CD14-positive monocyte (primary cell): ENCODE results near the gene C11orf97. TPM values are rescaled to one million over a fixed set of nuclear protein-coding genes. Genes with fewer than 3 reads are reported as not detected.

ENCODE experiments used
- DNase-seq, 3 donors: peaks; one replicate each; pipeline ENCODE4 v3.0.0-alpha.2; 2011 to 2022
- H2AFZ ChIP-seq: 2 replicates; pipeline ENCODE4 v1.6.0; 2012; ENCODE audit warnings: mild to moderate bottlenecking, low read depth, low read length, inconsistent platforms; ENCODE audit not compliant: insufficient read depth, poor library complexity, severe bottlenecking
- H3K27ac ChIP-seq, 2 donors: 1 replicate in 1 of 2; 2 replicates in 1 of 2; pipeline ENCODE4 v1.5.1; 2012 to 2013; ENCODE audit warnings: low read length in 2 of 2, control low read depth in 1 of 2, inconsistent platforms in 1 of 2, low read depth in 1 of 2, mild to moderate bottlenecking in 1 of 2
- H3K27me3 ChIP-seq, 2 donors: one replicate each; pipeline versions ENCODE4 v1.6.0 to v1.6.1; 2011 to 2013; ENCODE audit warnings: low read length in 2 of 2; ENCODE audit not compliant: control insufficient read depth in 2 of 2, insufficient read depth in 2 of 2
- H3K36me3 ChIP-seq, 2 donors: replicated peaks in 1 of 2; 1 replicate in 1 of 2; 2 replicates in 1 of 2; pipeline versions ENCODE4 v1.5.1 to v1.6.1; 2012 to 2013; ENCODE audit warnings: low read length in 2 of 2, control low read depth in 1 of 2, inconsistent platforms in 1 of 2, mild to moderate bottlenecking in 1 of 2; ENCODE audit not compliant: insufficient read depth in 2 of 2, control insufficient read depth in 1 of 2
- H3K4me1 ChIP-seq, 2 donors: 1 replicate in 1 of 2; 2 replicates in 1 of 2; pipeline versions ENCODE4 v1.5.1 to v1.6.1; 2012 to 2013; ENCODE audit warnings: low read length in 2 of 2, control low read depth in 1 of 2, inconsistent platforms in 1 of 2, mild to moderate bottlenecking in 1 of 2, moderate library complexity in 1 of 2; ENCODE audit not compliant: insufficient read depth in 2 of 2, control insufficient read depth in 1 of 2
- H3K4me2 ChIP-seq: replicated peaks from 2 replicates; pipeline ENCODE3; 2012; ENCODE audit warnings: low read length, moderate library complexity, mild to moderate bottlenecking; ENCODE audit not compliant: poor library complexity, severe bottlenecking; ENCODE audit errors: extremely low read depth
- H3K4me3 ChIP-seq, 3 experiments: fragments of 200-600 bp in 1 of 3; sonication (generic) in 1 of 3; replicated peaks in 1 of 3; 1 replicate in 2 of 3; 2 replicates in 1 of 3; pipeline ENCODE4 v1.5.1; 2011 to 2013; ENCODE audit warnings: low read length in 3 of 3, mild to moderate bottlenecking in 3 of 3, control low read depth in 2 of 3, low read depth in 2 of 3, inconsistent platforms in 1 of 3, moderate library complexity in 1 of 3
- H3K79me2 ChIP-seq: 2 replicates; pipeline ENCODE4 v1.6.0; 2012; ENCODE audit warnings: mild to moderate bottlenecking, control low read depth, inconsistent platforms, low read length, moderate library complexity; ENCODE audit not compliant: insufficient read depth
- H3K9ac ChIP-seq: 2 replicates; pipeline ENCODE4 v1.6.0; 2017; ENCODE audit warnings: low read length, mild to moderate bottlenecking; ENCODE audit not compliant: insufficient read depth, poor library complexity, severe bottlenecking
- H3K9me3 ChIP-seq, 2 donors: replicated peaks in 1 of 2; 1 replicate in 1 of 2; 2 replicates in 1 of 2; pipeline versions ENCODE4 v1.5.1 to v1.6.1; 2012 to 2013; ENCODE audit warnings: low read length in 2 of 2, control low read depth in 1 of 2; ENCODE audit not compliant: control insufficient read depth in 1 of 2, insufficient read depth in 1 of 2
- H4K20me1 ChIP-seq: 2 replicates; pipeline ENCODE4 v1.6.0; 2012; ENCODE audit warnings: mild to moderate bottlenecking, low read length, control low read depth, moderate library complexity; ENCODE audit not compliant: insufficient read depth
- H3K27ac Mint-ChIP-seq, 7 donors: one replicate each; pipeline ENCODE4 v1.8.0; 2020; ENCODE audit warnings: mild to moderate bottlenecking in 7 of 7, mixed read lengths in 7 of 7, moderate library complexity in 6 of 7, inconsistent platforms in 2 of 7
- H3K27me3 Mint-ChIP-seq, 3 donors: one replicate each; pipeline ENCODE4 v1.8.0; 2021 to 2022; ENCODE audit warnings: low read depth in 3 of 3, mild to moderate bottlenecking in 3 of 3, mixed read lengths in 3 of 3, moderate library complexity in 3 of 3, inconsistent platforms in 1 of 3
- H3K36me3 Mint-ChIP-seq, 2 donors: one replicate each; pipeline ENCODE4 v1.8.0; 2020; ENCODE audit warnings: mixed read lengths in 2 of 2, inconsistent platforms in 1 of 2, mild to moderate bottlenecking in 1 of 2
- H3K4me1 Mint-ChIP-seq: one replicate; pipeline ENCODE4 v1.8.0; 2020; ENCODE audit warnings: mild to moderate bottlenecking, mixed read lengths
- H3K4me3 Mint-ChIP-seq, 2 donors: one replicate each; pipeline ENCODE4 v1.8.0; 2020; ENCODE audit warnings: mild to moderate bottlenecking in 2 of 2, mixed read lengths in 2 of 2, moderate library complexity in 1 of 2
- H3K9me3 Mint-ChIP-seq, 7 donors: one replicate each; pipeline ENCODE4 v1.8.0; 2020 to 2022; ENCODE audit warnings: mixed read lengths in 7 of 7, mild to moderate bottlenecking in 6 of 7, moderate library complexity in 6 of 7, inconsistent platforms in 2 of 7
- WGBS: methylation state at CpG from one replicate; pipeline ENCODE4 v1.1.5; 2013; ENCODE audit warnings: missing lambda C conversion rate; ENCODE audit not compliant: insufficient coverage; 5-methylcytosine and 5-hydroxymethylcytosine counted together
- intact Hi-C, 2 donors: fragments of 100-400 bp; cut with micrococcal nuclease; formaldehyde crosslinking; loops; one replicate each; pipeline versions ENCODE4 v1.15.0 to v1.15.1; 2023
- polyA plus RNA-seq, 3 donors: library from polyadenylated mRNA; depleted of rRNA in 1 of 3; unstranded in 2 of 3; stranded (reverse) in 1 of 3; fragments of 300-500 nt in 2 of 3; fragments of >200 nt in 1 of 3; fragmentation: Illumina TruSeq in 2 of 3; gene quantifications; 1 replicate in 2 of 3; 2 replicates in 1 of 3; pipeline ENCODE4 v1.2.3, GENCODE V29; 2012 to 2021
- TF ChIP-seq, protein P1 (sequence below): fragments of 200-600 bp; IDR thresholded peaks from one replicate; pipeline ENCODE4 v1.8.0; 2022; ENCODE audit warnings: antibody characterized with exemption, mild to moderate bottlenecking

The C11orf97 gene
- polyA plus RNA-seq, 3 donors: not detected

DNA sequence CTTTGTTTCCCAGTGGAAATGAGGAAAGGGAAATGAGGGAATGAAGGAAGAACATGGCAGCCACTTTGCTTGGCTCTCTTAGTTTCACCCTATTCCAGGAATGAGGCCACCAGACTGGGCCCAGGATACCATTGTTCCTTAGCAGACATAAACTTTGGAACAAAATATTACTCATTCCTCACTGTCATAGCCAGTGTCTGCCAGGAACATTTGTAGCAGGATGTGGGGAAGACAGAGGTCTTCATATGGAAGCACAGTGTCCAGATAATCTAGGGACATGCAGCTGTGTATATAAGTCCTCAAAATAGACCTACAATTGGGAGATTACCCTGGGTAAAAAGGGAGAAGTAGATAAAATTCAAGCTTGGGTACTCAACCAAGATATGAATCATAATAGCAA lies 16.3 kb downstream of the C11orf97 start:
- Histone ChIP-seq H2AFZ (no peak overlapping the region), H3K27ac (no peak overlapping the region), H3K4me1 (peaks cover 24 to 26% of the 10 kb centered on the region in 2 donors), H3K27me3 (no peaks in the 10 kb centered on the region), H3K4me3 (no peak overlapping the region), H3K36me3 (no peaks in the 10 kb centered on the region), H4K20me1 (no peaks in the 10 kb centered on the region), H3K79me2 (peaks cover 8% of the 10 kb centered on the region), H3K4me2 (no peak overlapping the region), H3K9ac (no peak overlapping the region), H3K9me3 (no peaks in the 10 kb centered on the region)
- Mint-ChIP-seq H3K9me3 (no peaks in the 10 kb centered on the region), H3K4me3 (no peak overlapping the region), H3K4me1 (peaks cover 28% of the 10 kb centered on the region), H3K36me3 (no peaks in the 10 kb centered on the region), H3K27ac (peak overlapping the region in 1 of 7 donors; percentile 41), H3K27me3 (no peaks in the 10 kb centered on the region)
- intact Hi-C loops: no loop called here
- TF ChIP-seq, protein P1, sequence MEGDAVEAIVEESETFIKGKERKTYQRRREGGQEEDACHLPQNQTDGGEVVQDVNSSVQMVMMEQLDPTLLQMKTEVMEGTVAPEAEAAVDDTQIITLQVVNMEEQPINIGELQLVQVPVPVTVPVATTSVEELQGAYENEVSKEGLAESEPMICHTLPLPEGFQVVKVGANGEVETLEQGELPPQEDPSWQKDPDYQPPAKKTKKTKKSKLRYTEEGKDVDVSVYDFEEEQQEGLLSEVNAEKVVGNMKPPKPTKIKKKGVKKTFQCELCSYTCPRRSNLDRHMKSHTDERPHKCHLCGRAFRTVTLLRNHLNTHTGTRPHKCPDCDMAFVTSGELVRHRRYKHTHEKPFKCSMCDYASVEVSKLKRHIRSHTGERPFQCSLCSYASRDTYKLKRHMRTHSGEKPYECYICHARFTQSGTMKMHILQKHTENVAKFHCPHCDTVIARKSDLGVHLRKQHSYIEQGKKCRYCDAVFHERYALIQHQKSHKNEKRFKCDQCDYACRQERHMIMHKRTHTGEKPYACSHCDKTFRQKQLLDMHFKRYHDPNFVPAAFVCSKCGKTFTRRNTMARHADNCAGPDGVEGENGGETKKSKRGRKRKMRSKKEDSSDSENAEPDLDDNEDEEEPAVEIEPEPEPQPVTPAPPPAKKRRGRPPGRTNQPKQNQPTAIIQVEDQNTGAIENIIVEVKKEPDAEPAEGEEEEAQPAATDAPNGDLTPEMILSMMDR: no peak
- no peak for DNase-seq

DNA sequence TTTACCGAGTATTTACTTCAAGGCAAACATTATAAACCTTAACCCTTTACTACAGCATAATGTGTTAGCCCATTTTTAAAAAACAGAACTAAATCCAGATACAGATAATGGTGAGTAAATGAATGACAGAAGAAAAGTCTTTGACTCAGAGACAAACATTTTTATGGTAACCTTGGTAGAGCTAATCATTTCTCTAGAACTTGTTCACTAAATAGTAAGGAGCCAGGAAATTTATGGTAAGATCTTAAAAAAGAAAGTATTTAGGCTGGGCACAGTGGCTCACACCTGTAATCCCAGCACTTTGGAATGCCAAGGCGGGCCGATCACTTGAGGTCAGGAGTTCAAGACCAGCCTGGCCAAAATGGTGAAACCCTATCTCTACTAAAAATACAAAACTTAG lies 19.9 kb downstream of the C11orf97 start:
- no peaks in the 10 kb centered on the region for H4K20me1 ChIP-seq
- DNase-seq: no peak
- Mint-ChIP-seq H3K4me1 (peaks cover 39% of the 10 kb centered on the region), H3K36me3 (no peaks in the 10 kb centered on the region), H3K27me3 (no peaks in the 10 kb centered on the region), H3K4me3 (no peak overlapping the region), H3K9me3 (no peaks in the 10 kb centered on the region), H3K27ac (no peak overlapping the region)
- WGBS: 94% methylated on average over 2 of the region's 3 CpGs
- no peak overlapping the region for H3K4me2 ChIP-seq
- no peaks in the 10 kb centered on the region for H3K27me3 ChIP-seq
- peaks cover 18% of the 10 kb centered on the region for H3K79me2 ChIP-seq
- H3K9me3 ChIP-seq: no peaks in the 10 kb centered on the region
- no peak overlapping the region for H2AFZ ChIP-seq
- intact Hi-C loops: no loop called here
- no peaks in the 10 kb centered on the region for H3K36me3 ChIP-seq
- H3K4me3 ChIP-seq: no peak overlapping the region
- H3K9ac ChIP-seq: no peak overlapping the region
- H3K4me1 ChIP-seq: peaks cover 29 to 32% of the 10 kb centered on the region in 2 donors
- TF ChIP-seq, protein P1: no peak
- no peak overlapping the region for H3K27ac ChIP-seq
